NCI-H1930 (cell line): ENCODE measurements around the gene KRTAP2-4.
"Not testable (repeated sequence)": the region's sequence is repeated elsewhere in the genome, so short reads cannot be mapped to it uniquely, and the experiment has no call there.

Source experiments
- DNase-seq, 2 experiments: peaks; one replicate each; lab custom pipeline; 2025; lab: John Stamatoyannopoulos, UW

KRTAP2-4 gene, protein sequence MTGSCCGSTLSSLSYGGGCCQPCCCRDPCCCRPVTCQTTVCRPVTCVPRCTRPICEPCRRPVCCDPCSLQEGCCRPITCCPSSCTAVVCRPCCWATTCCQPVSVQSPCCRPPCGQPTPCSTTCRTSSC

DNA sequence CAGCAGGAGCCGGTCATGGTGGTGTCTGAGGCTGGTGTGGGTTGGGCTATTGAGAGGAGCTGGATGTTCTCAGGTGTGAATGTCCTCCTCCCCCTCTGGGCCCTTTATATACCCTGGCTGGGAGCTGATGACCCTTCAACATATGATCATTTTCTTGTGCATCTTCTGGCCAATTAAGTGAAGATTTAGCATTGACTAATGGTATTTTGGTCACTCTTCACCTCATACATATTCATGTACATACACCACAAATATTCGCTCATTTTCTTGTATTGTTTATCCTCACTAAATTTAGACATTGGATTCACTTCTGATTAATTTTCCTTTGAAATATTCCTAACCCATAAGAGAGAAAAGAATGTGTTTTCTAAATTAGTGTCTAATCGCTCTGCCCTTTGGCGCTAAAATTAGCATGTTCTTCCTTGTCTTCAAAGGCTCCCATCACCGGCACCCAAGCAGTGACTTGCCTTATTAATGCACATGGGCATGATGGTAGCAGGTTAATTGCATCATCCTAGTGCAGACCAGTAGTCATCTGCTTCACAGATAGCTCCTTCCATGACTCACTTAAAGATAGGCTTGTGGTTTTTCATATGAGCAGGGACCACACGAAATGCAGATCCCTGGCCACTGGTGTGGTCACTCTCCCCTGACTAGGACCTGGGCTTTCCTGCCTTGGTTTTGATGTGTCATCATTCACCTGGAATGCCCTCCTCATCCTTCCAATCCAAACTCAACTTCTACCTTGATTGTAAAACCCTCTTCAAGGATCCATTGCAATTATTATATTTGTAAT lies at the start of gene KRTAP2-4:
Gene KRTAP2-4 (minus strand): TSS at position 51 of the 796 bp plus-strand sequence. CDS start 34 bp downstream, at position 17.
- DNase-seq, result no peak

DNA sequence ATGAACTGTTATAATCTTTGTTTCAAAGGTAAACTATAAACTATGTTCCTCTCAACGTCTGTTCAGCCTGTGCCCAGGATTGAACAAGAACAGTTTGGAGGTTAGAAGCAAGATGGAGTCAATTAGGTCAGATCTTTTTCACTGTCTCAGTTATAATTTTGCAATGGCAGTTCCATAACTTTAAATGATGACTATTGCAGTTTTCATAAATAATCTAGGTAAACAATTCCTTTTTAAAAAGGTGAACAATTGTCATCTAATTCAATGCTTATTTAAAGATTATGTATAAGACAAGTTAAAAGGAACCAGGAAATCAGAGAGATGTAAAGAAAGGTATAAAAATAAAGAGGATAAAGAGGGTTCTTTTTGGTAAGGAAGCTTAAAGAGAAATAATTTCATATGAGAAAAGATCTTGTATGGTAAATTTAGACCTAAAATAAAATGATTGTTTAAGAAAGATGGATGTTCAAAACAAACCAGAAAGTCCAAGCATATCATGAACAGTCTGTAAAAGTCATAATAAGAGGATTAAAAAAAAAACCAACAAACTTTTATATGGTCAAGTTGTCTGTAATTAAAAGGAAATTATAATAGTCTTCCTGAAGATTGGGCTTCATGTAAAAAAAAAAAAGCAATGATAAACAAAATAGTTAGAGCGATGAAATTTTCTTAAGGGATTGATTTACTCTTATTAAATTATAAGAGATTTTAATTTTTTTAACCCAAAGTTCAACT lies 45.6 kb upstream of the KRTAP2-4 start:
- DNase-seq, result no peak

DNA sequence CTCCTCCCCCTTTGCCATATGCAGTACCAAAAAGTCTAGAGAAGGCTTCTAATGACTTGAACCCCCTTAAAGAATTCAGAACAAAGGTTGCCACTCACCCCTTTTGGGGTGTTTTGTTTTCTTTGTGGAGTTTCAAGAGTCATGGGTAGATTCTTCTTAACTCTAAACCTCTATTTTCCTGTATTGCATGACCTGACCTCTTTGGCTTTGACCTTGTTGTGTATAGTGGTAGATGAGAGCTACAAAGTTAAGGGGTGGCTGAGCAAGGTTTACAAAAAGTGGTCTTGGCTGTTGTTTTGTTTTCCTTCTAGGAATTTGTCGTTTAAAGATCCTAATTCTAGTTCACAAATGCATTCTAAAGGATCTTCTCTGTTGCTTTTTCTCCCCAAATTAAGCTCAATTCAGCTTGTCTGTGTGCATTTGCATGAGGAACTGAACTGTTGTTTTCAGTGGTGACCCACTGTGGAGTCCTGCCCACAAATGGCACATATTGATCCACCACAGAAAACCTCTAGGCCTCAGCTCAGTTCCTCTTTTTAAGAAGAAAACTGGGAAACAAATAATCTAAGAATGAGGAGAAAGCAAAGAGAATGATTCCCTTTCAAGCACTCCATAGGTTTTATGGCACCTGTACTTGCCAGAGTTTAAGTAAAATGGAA lies 43.2 kb upstream of the KRTAP2-4 start:
- DNase-seq, result not testable (repeated sequence)

DNA sequence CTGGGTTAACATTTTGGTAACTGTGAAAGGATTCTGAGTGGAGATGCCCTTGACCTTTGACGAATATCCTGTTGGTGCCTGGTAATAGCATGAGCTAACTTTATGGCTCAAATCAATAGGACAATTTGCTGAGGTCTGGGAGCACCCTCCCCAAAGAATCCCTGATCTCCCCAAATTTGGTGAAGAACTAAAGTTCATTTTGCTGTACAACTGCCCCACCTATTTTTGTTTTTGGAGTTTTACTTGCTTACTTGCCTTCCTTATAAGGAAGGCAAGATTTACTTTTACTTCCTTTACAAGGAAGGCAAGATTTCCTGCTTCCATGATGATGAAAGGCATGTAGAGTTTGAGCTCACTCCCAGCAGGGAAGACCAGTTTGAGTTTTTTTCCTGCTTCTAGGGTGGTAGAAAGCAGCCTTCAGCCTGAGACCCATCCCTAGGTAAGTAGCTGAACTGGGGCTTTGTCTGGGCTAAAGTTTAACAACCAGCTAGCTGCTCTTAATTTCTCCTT lies 42.3 kb upstream of the KRTAP2-4 start:
- DNase-seq, result no peak

DNA sequence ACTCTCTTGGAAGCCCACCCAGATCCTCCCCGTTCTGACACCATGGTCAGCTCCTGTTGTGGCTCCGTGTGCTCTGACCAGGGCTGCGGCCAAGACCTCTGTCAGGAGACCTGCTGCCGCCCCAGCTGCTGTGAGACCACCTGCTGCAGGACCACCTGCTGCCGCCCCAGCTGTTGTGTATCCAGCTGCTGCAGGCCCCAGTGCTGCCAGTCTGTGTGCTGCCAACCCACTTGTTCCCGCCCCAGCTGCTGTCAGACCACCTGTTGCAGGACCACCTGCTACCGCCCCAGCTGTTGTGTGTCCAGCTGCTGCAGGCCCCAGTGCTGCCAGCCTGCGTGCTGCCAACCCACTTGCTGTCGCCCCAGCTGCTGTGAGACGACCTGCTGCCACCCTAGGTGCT lies 39.7 kb upstream of the KRTAP2-4 start, which contains the start of gene KRTAP4-9:
Gene KRTAP4-9 (plus strand): TSS at position 43 of the 400 bp plus-strand sequence. CDS start 0 bp downstream, at position 43.
- not testable (repeated sequence) for DNase-seq

DNA sequence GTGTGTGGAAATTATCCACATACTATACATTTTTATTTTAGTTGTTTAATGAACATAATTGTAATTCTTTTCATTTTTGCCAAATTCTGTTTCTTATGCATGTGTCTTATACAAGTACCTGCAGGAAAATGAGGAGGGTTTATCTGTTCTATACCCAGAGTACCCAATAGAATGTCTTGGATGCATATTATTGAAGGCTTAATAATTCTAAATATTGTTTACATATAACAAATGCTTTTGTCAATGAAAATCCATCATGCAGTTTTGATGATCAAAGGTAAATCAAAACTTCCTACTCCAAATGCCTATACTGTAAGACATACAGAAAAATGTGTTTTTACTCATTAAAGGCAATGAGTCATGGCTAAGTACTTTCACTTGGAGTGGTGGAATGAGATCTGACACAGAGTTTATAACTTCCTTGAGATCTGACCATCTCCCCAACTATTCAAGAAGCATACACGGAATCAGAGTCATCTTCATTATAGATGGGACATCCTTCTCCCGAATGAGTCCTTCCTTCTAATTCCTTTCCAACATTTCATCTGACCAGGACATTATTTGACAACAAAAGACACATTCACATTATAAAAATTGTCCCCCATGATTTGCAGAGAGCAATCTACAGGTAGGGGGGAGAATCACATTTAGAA lies 38.8 kb upstream of the KRTAP2-4 start:
- not testable (repeated sequence) for DNase-seq

DNA sequence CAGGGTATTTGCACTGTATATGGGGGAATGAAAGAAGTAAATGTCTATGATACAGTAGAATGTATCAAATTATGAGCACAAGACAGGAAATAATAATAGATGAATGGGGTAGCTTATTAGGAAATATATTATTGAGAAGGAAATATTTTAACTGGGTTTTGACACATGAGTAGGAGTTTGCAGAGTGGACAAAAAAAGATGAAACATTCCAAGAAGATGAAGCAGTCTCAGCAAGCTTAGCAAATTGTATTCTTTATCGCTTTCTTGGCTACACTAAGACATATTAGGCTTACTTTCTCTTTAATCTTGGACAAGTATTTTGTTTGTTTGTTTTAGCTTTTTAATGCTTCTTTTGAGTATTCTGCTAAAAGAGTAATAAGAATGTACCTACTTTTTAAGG lies 38.2 kb upstream of the KRTAP2-4 start:
- no peak for DNase-seq

DNA sequence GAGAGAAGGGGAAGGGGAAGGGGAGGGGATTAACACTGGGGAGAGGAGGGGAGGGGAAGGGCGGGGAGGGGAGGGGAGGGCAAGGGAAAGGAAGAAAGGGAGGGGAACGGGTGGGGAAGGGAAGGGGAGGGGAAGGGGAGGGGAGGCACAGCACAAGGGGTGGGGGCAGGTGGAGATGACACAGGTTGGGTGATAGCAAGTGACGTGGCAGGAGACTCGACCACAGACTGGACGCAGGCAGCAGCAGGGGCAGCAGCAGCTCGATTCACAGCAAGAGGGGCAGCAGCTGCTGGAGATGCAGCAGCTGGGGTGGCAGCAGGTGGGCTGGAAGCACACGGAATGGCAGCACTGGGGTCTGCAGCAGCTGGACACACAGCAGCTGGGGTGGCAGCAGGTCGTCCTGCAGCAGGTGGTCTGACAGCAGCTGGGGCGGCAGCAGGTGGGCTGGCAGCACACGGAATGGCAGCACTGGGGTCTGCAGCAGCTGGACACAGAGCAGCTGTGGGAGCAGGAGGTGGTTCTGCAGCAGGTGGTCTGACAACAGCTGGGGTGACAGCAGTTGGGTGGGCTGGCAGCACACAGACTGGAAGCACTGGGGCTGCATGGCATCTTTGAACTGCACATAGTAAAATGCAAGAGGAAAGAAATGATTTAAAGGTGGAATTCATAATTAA lies 36.0 kb upstream of the KRTAP2-4 start, which contains the start of gene KRTAP4-16:
Gene KRTAP4-16 (minus strand): TSS at position 624 of the 674 bp plus-strand sequence. CDS start 0 bp downstream, at position 624.
- DNase-seq, result no peak

DNA sequence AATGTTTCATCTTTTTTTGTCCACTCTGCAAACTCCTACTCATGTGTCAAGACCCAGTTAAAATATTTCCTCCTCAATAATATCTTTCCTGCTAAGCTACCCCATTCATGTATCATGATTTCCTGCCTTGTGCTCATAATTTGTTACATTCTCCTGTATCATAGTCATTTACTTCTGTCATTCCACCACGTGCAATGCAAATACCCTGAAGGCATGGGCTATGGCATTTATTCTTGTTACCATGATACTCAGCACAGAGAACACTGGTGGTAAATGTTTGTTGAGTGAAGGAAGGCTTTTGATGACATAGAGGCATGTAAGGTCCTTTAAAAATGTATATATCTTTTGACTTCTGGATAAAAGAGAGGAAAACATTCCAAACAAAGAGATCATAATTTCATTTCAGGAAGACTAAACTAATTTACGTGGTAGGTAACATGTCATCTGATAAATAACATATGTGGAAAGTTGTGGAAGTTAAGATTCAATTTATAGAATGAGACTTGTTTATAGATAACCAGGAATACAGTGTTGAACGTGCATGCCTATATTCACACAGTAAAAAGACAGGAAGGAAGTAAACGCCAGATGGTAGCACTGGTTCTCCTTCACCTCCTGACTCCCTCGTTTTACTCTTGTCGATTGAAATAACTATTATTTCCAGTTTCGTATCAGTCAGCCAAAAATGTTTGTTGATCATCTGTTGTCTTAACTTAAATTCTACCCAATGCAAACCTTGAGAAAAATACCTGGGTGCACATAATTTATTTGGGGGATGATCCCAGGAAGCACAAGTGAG lies 34.2 kb upstream of the KRTAP2-4 start:
- not testable (repeated sequence) for DNase-seq

DNA sequence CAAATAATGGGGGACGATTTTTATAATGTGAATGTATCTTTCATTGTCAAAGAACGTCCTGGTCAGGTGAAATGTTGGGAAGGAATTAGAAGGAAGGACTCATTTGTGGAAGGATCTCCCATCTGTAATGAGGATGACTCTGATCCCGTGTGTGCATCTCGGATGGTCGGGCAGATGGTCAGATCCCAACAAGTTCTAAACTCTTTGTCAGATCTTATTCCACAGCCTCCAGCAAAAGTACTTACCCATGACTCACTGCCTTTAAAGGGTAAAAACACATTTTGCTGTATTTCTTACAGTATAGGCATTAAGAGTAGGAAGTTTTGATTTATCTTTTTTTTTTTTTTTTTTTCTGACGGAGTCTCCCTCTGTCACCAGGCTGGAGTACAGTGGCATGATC lies 32.8 kb upstream of the KRTAP2-4 start:
- DNase-seq, result no peak

DNA sequence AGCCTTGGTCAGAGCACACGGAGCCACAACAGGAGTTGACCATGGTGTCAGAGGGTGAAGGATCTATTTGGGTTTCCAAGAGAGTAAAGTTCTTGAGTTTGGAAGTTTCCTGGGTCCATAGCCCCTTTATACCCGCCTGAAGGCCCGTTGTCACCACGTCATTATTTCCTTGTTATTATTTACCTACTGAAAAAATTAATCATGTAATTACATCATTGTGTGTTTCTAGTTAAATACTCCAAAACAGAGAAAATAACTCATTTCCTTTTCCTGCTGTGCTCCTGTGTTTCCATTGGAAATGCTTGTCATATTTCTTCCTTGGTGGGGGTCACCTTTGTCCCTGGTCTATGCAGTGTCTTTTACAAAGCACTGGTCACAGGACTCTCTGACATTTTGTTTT lies 32.4 kb upstream of the KRTAP2-4 start, which contains the start of gene KRTAP4-8:
Gene KRTAP4-8 (minus strand): TSS at position 101 of the 400 bp plus-strand sequence. CDS start 58 bp downstream, at position 43.
- DNase-seq, result no peak

DNA sequence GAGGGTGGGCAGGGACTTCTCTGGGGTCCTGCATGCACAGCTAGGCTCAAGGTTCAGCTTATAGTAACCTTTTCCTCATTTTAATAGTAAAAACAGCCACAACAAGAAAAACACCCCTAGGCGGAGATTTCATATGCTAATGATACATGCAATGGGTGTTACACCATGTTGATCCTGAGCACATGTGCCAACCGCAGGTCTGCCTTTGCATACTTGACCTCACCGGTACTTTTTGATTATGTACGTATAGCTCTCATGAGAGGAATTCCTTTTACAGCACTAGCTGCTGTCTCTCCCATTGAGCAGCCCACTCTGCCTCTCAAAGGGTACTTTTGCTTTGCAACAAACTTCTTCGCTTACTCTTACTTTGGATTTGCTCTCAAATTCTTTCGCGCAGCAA lies 30.4 kb upstream of the KRTAP2-4 start:
- no peak for DNase-seq

DNA sequence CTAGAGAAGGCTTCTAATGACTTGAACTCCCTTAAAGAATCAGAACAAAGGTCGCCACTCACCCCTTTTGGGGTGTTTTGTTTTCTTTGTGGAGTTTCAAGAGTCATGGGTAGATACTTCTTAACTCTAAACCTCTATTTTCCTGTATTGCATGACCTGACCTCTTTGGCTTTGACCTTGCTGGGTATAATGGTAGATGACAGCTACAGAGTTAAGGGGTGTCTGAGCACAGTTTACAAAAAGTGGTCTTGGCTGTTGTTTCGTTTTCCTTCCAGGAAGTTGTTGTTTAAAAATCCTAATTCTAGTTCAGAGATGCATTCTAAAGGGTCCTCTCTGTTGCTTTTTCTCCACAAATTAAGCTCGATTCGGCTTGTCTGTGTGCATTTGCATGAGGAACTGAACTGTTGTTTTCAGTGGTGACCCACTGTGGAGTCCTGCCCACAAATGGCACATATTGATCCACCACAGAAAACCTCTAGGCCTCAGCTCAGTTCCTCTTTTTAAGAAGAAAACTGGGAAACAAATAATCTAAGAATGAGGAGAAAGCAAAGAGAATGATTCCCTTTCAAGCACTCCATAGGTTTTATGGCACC lies 23.2 kb upstream of the KRTAP2-4 start:
- DNase-seq, result not testable (repeated sequence)

DNA sequence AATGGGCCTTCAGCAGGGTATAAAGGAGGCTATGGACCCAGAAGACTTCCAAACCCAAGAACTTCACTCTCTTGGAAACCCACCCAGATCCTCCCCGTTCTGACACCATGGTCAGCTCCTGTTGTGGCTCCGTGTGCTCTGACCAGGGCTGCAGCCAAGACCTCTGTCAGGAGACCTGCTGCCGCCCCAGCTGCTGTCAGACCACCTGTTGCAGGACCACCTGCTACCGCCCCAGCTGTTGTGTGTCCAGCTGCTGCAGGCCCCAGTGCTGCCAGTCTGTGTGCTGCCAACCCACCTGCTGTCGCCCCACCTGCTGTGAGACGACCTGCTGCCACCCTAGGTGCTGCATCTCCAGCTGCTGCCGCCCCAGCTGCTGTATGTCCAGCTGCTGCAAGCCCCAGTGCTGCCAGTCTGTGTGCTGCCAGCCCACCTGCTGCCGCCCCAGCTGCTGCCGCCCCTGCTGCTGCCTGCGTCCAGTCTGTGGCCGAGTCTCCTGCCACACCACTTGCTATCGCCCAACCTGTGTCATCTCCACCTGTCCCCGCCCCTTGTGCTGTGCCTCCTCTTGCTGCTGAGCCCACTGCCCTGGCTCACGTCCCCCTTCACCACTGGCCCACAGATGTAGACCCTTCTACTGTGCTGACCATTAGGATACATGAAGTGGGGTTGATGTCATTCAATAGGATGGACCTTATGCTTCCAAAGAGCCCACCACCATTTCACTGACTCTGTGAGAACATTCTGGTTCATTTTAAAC lies 18.6 kb upstream of the KRTAP2-4 start, which contains the start of gene KRTAP4-7:
Gene KRTAP4-7 (plus strand): TSS at position 51 of the 757 bp plus-strand sequence. CDS start 57 bp downstream, at position 108.
- DNase-seq, result not testable (repeated sequence)

DNA sequence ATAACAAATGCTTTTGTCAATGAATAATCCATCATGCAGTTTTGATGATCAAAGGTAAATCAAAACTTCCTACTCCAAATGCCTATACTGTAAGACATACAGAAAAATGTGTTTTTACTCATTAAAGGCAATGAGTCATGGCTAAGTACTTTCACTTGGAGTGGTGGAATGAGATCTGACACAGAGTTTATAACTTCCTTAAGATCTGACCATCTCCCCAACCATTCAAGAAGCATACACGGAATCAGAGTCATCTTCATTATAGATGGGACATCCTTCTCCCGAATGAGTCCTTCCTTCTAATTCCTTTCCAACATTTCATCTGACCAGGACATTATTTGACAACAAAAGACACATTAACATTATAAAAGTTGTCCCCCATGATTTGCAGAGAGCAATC lies 17.7 kb upstream of the KRTAP2-4 start:
- DNase-seq, result not testable (repeated sequence)

DNA sequence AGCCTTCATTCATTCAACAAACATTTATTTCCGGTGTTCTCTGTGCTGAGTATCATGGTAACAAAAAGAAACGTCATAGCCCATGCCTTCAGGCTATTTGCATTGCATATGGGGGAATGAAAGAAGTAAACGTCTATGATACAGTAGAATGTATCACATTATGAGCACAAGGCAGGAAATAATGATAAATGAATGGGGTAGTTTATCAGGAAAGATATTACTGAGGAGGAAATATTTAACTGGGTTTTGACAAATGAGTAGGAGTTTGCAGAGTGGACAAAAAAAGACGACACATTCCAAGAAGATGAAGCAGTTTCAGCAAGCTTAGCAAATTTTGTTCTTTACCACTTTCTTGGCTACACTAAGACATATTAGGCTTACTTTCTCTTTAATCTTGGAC lies 16.9 kb upstream of the KRTAP2-4 start:
- DNase-seq, result no peak

DNA sequence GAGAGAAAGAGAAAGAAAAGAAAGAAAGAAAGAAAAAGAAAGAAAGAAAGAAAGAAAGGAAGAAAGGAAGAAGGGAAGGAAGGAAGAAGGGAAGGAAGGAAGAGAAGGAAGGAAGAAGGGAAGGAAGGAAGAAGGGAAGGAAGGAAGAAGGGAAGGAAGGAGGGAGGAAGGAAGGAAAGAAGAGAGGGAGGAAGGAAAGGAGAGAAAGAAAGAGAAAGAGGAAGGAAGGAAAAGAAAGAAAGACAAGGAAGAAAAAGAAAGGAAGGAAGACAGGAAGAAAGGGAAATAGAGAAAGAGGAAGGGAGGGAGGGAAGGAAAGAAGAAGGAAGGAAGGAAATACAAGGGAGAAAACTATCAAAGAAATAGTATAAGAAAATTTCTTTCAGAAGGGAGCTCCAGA lies 11.1 kb upstream of the KRTAP2-4 start:
- no peak for DNase-seq

DNA sequence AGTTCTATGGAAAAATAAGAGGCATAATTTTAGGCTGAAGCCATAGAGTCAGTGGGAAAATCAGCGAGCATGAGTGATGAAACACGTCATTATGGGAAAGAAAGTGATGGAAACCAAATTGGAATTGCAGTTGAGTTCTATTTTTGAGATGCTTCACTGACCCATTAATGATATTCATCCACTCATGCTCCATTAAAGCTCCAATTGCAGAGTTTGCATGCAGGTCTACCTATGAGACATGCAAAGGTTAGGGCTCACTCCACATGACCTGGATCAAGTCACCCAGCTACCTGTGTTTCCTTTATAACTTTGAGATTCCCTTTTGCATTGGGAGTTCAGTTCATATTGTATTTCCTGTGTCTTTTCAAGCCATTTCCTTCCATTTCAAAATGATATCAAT lies 8.0 kb upstream of the KRTAP2-4 start:
- no peak for DNase-seq
